Ascending aorta (tissue), 2 donors: ENCODE measurements around the gene AMBN. TPM values are rescaled to one million over a fixed set of nuclear protein-coding genes. Genes with fewer than 3 reads are reported as not detected.

Experiments
- DNase-seq, 2 donors: peaks; one replicate each; pipeline ENCODE4 v3.0.0-alpha.2; 2019; ENCODE audit warnings: low spot score in 2 of 2
- H3K27ac ChIP-seq, 2 donors: fragments of 200-600 bp; sonication (generic); one replicate each; pipeline ENCODE4 v1.5.1; 2016 to 2017; ENCODE audit warnings: mild to moderate bottlenecking in 1 of 2
- H3K27me3 ChIP-seq: fragments of 200-600 bp; sonication (generic); one replicate; pipeline ENCODE4 v1.5.1; 2017
- H3K36me3 ChIP-seq, 2 donors: fragments of 200-600 bp; sonication (generic); one replicate each; pipeline ENCODE4 v1.5.1; 2016
- H3K4me1 ChIP-seq, 2 donors: fragments of 200-600 bp; sonication (generic); one replicate each; pipeline ENCODE4 v1.5.1; 2016 to 2017; ENCODE audit warnings: mild to moderate bottlenecking in 1 of 2
- H3K4me3 ChIP-seq, 2 donors: fragments of 200-600 bp; sonication (generic); one replicate each; pipeline ENCODE4 v1.5.1; 2016 to 2017; ENCODE audit warnings: mild to moderate bottlenecking in 1 of 2
- H3K9me3 ChIP-seq, 2 donors: fragments of 200-600 bp; sonication (generic); one replicate each; pipeline ENCODE4 v1.5.1; 2016
- intact Hi-C: fragments of 100-400 bp; cut with DNase I; formaldehyde crosslinking; loops from one replicate; pipeline ENCODE4 v1.15.1; 2023
- total RNA-seq: library from RNA; depleted of rRNA; stranded (reverse); fragments of >200 nt; gene quantifications from one replicate; pipeline ENCODE4 v1.1.0, GENCODE V29; 2016
- TF ChIP-seq, protein P1 (sequence below), 3 experiments: fragments of 200-600 bp in 2 of 3; fragments of 450-650 bp in 1 of 3; sonication (generic) in 2 of 3; IDR thresholded peaks; one replicate each; pipeline ENCODE4 v1.5.1; 2016 to 2019; ENCODE audit warnings: antibody characterized with exemption in 3 of 3, mild to moderate bottlenecking in 1 of 3, moderate library complexity in 1 of 3

The AMBN gene
- total RNA-seq, 1 donor from 2014 or later: not detected

DNA sequence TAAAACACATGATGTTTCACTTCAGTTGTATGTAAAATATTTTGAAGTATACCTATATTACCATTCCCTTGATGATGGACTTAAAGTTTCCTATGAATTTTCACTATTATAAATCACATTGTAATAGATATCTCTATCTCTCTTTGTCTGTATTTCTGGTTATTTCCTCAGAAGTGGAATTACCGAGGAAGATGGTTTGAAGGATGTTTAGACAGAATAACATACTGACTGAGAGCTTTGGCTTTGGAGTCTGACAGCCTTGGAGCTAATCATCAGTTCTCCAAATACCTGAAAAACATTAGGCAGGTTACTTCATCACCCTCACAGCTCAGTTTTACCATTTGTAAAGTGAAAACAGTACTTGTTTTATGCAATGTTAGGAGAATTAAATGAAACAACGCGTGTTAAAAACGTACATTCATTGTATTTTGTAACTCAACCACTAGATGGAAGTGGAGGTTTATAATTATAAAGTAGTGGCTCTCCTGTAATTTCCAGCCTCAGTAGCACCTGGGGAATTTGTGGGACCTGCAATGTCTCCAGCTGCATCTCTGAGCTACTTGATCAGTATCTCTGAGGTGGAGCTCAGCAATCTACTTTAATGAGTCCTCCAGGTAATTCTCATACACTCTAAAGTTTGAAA lies 59.9 kb downstream of the AMBN start:
- no peaks in the 10 kb centered on the region for H3K36me3 ChIP-seq
- H3K4me1 ChIP-seq: no peaks in the 10 kb centered on the region
- intact Hi-C loops: loop anchor here (1.0 kb wide), 1 partner anchor 36 kb away; the partner anchor contains the start of gene UTP3
- H3K27ac ChIP-seq: no peak overlapping the region
- no peaks in the 10 kb centered on the region for H3K27me3 ChIP-seq
- no peaks in the 10 kb centered on the region for H3K9me3 ChIP-seq
- TF ChIP-seq, protein P1, sequence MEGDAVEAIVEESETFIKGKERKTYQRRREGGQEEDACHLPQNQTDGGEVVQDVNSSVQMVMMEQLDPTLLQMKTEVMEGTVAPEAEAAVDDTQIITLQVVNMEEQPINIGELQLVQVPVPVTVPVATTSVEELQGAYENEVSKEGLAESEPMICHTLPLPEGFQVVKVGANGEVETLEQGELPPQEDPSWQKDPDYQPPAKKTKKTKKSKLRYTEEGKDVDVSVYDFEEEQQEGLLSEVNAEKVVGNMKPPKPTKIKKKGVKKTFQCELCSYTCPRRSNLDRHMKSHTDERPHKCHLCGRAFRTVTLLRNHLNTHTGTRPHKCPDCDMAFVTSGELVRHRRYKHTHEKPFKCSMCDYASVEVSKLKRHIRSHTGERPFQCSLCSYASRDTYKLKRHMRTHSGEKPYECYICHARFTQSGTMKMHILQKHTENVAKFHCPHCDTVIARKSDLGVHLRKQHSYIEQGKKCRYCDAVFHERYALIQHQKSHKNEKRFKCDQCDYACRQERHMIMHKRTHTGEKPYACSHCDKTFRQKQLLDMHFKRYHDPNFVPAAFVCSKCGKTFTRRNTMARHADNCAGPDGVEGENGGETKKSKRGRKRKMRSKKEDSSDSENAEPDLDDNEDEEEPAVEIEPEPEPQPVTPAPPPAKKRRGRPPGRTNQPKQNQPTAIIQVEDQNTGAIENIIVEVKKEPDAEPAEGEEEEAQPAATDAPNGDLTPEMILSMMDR (IDR thresholded peaks at IDR 0.05): peak in 2 of 3 experiments; percentile 37 to 57
- no peak overlapping the region for H3K4me3 ChIP-seq
- DNase-seq: no peak

DNA sequence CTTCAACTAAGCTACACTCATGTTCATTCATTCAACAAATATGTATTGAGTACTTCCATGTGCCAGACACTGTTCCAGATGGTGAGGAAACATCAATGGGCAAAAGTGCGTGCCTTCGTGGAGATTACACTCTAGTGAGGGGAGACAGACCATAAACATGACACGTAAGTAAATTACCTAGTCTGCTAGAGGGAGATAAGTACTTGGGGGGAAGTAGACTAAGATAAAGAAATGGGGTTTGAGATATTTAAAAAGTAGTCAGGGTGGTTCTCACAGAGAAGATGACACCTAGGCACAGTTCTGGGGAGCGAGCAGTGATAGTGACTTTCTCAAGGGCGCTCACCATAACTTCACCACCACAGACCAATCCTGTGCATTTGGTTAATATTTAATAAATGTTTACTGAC lies 62.6 kb downstream of the AMBN start:
- H3K9me3 ChIP-seq: no peaks in the 10 kb centered on the region
- H3K4me3 ChIP-seq: no peak overlapping the region
- intact Hi-C loops: no loop called here
- H3K36me3 ChIP-seq: no peaks in the 10 kb centered on the region
- TF ChIP-seq, protein P1 (IDR thresholded peaks at IDR 0.05): no peak
- no peaks in the 10 kb centered on the region for H3K4me1 ChIP-seq
- H3K27me3 ChIP-seq: no peaks in the 10 kb centered on the region
- H3K27ac ChIP-seq: no peak overlapping the region
- no peak for DNase-seq

Other genes starting within 250 kb of the AMBN start
- not detected for gene SMR3A, start 231.5 kb upstream of the AMBN start, total RNA-seq
- gene SMR3B, start 209.1 kb upstream of the AMBN start, total RNA-seq: not detected
- not detected for gene OPRPN, start 194.3 kb upstream of the AMBN start, total RNA-seq
- not detected for gene MUC7, start 120.1 kb upstream of the AMBN start, total RNA-seq
- not detected for gene AMTN, start 73.7 kb upstream of the AMBN start, total RNA-seq
- gene ENAM, start 36.5 kb downstream of the AMBN start, total RNA-seq: not detected
- 4.0 TPM for gene JCHAIN, start 74.3 kb downstream of the AMBN start, total RNA-seq
- 3.2 TPM for gene UTP3, start 96.3 kb downstream of the AMBN start, total RNA-seq
- 11.7 TPM for gene RUFY3, start 129.7 kb downstream of the AMBN start, total RNA-seq
- 23.3 TPM for gene GRSF1, start 247.6 kb downstream of the AMBN start, total RNA-seq